Mesodermal cell (in vitro differentiated cells): ENCODE measurements around the gene RBM20.
"Not testable (repeated sequence)": the region's sequence is repeated elsewhere in the genome, so short reads cannot be mapped to it uniquely, and the experiment has no call there.

Source experiments
- H3K27ac ChIP-seq: 2 replicates; pipeline ENCODE4 v1.7.0; 2013; ENCODE audit warnings: mild to moderate bottlenecking, low read depth, low read length, moderate library complexity; ENCODE audit not compliant: severe bottlenecking
- H3K36me3 ChIP-seq: 2 replicates; pipeline ENCODE4 v1.7.1; 2013; ENCODE audit warnings: mild to moderate bottlenecking, low read length, moderate library complexity; ENCODE audit not compliant: control insufficient read depth, insufficient read depth
- H3K4me1 ChIP-seq: one replicate; pipeline ENCODE4 v1.7.1; 2013; ENCODE audit warnings: mild to moderate bottlenecking, low read length; ENCODE audit not compliant: insufficient read depth, control insufficient read depth, poor library complexity, severe bottlenecking
- H3K4me3 ChIP-seq: 2 replicates; pipeline ENCODE4 v1.7.0; 2013; ENCODE audit warnings: low read length, control low read depth, mild to moderate bottlenecking; ENCODE audit not compliant: insufficient read depth, poor library complexity, severe bottlenecking; ENCODE audit errors: extremely low read depth
- H3K9me3 ChIP-seq: 2 replicates; pipeline ENCODE4 v1.7.1; 2013; ENCODE audit warnings: mild to moderate bottlenecking, low read length, moderate library complexity; ENCODE audit not compliant: control insufficient read depth
- WGBS, 2 experiments: methylation state at CpG; one replicate each; pipeline ENCODE4 v1.1.5; 2013; ENCODE audit warnings: missing lambda C conversion rate in 2 of 2; ENCODE audit not compliant: insufficient coverage in 2 of 2; 5-methylcytosine and 5-hydroxymethylcytosine counted together

The RBM20 gene

GRCh38 chr10:110649347-110650264 is 5.5 kb downstream of the RBM20 start:
- H3K4me1 ChIP-seq: peaks cover 8% of the 10 kb centered on the region
- H3K4me3 ChIP-seq: no peak overlapping the region
- no peaks in the 10 kb centered on the region for H3K36me3 ChIP-seq
- H3K9me3 ChIP-seq: no peaks in the 10 kb centered on the region
- WGBS, 2 experiments: 70 to 83% methylated on average over 3 to 5 of the region's 6 CpGs
- H3K27ac ChIP-seq: no peak overlapping the region

GRCh38 chr10:110650265-110650668 is 6.1 kb downstream of the RBM20 start:
- Histone ChIP-seq H3K36me3 (no peaks in the 10 kb centered on the region), H3K4me3 (no peak overlapping the region), H3K27ac (no peak overlapping the region), H3K4me1 (peaks cover 5% of the 10 kb centered on the region), H3K9me3 (no peaks in the 10 kb centered on the region)
- WGBS, 2 experiments: 86 to 100% methylated on average over 1 of the region's 1 CpG

- 70 to 71% methylated on average over 9 to 10 of the region's 12 CpGs for WGBS, 2 experiments
- H3K9me3 ChIP-seq: no peaks in the 10 kb centered on the region
- H3K4me1 ChIP-seq: peaks cover 4% of the 10 kb centered on the region
- no peak overlapping the region for H3K27ac ChIP-seq
- H3K4me3 ChIP-seq: no peak overlapping the region
- H3K36me3 ChIP-seq: no peaks in the 10 kb centered on the region
Measured at GRCh38 chr10:110651044-110651958, 7.2 kb downstream of the RBM20 start.

- H3K36me3 ChIP-seq: no peaks in the 10 kb centered on the region
- WGBS, 2 experiments: 86 to 95% methylated on average over 1 to 3 of the region's 6 CpGs
- no peak overlapping the region for H3K27ac ChIP-seq
- no peaks in the 10 kb centered on the region for H3K9me3 ChIP-seq
- peaks cover 4% of the 10 kb centered on the region for H3K4me1 ChIP-seq
- H3K4me3 ChIP-seq: no peak overlapping the region
Measured at GRCh38 chr10:110652475-110653118, 8.5 kb downstream of the RBM20 start.

GRCh38 chr10:110655320-110655719 is 11.2 kb downstream of the RBM20 start:
- WGBS, 2 experiments: 100% methylated on average over 1 of the region's 1 CpG; no CpG with 5 or more reads in 1 of the 2 experiments
- no peaks in the 10 kb centered on the region for H3K4me1 ChIP-seq
- no peaks in the 10 kb centered on the region for H3K9me3 ChIP-seq
- no peak overlapping the region for H3K4me3 ChIP-seq
- no peak overlapping the region for H3K27ac ChIP-seq
- no peaks in the 10 kb centered on the region for H3K36me3 ChIP-seq

GRCh38 chr10:110656612-110657011 is 12.5 kb downstream of the RBM20 start:
- H3K4me1 ChIP-seq: no peaks in the 10 kb centered on the region
- no peaks in the 10 kb centered on the region for H3K9me3 ChIP-seq
- no peak overlapping the region for H3K4me3 ChIP-seq
- no peak overlapping the region for H3K27ac ChIP-seq
- no peaks in the 10 kb centered on the region for H3K36me3 ChIP-seq
- 84% methylated on average over 3 of the region's 4 CpGs; no CpG with 5 or more reads in 1 of the 2 experiments for WGBS, 2 experiments

- H3K36me3 ChIP-seq: no peaks in the 10 kb centered on the region
- no peak overlapping the region for H3K4me3 ChIP-seq
- H3K27ac ChIP-seq: no peak overlapping the region
- H3K4me1 ChIP-seq: no peaks in the 10 kb centered on the region
- 76 to 87% methylated on average over 8 to 10 of the region's 11 CpGs for WGBS, 2 experiments
- H3K9me3 ChIP-seq: no peaks in the 10 kb centered on the region
Measured at GRCh38 chr10:110657973-110658691, 14.0 kb downstream of the RBM20 start.

GRCh38 chr10:110659558-110659957 is 15.4 kb downstream of the RBM20 start:
- H3K36me3 ChIP-seq: no peaks in the 10 kb centered on the region
- WGBS, 2 experiments: 80 to 100% methylated on average over 1 of the region's 1 CpG
- no peak overlapping the region for H3K27ac ChIP-seq
- H3K9me3 ChIP-seq: no peaks in the 10 kb centered on the region
- no peaks in the 10 kb centered on the region for H3K4me1 ChIP-seq
- H3K4me3 ChIP-seq: no peak overlapping the region

- H3K4me3 ChIP-seq, H3K9me3 ChIP-seq, H3K4me1 ChIP-seq, H3K36me3 ChIP-seq, H3K27ac ChIP-seq: not testable (repeated sequence)
- 65 to 74% methylated on average over 5 of the region's 8 CpGs for WGBS, 2 experiments
Measured at GRCh38 chr10:110660289-110660688, 16.2 kb downstream of the RBM20 start.

GRCh38 chr10:110661292-110661691 is 17.2 kb downstream of the RBM20 start:
- peaks cover 5% of the 10 kb centered on the region for H3K4me1 ChIP-seq
- H3K27ac ChIP-seq: no peak overlapping the region
- no peak overlapping the region for H3K4me3 ChIP-seq
- no peaks in the 10 kb centered on the region for H3K9me3 ChIP-seq
- H3K36me3 ChIP-seq: no peaks in the 10 kb centered on the region
- WGBS, 2 experiments: 100% methylated on average over 4 of the region's 5 CpGs; no CpG with 5 or more reads in 1 of the 2 experiments
